HCT116 (cell line): Measurements from ENCODE around the gene PITPNC1.

Source experiments
- CBX3 ChIP-seq: IDR thresholded peaks from 2 replicates; pipeline ENCODE4 v1.6.1; 2012; ENCODE audit warnings: low read depth
- CEBPB ChIP-seq: IDR thresholded peaks from 2 replicates; pipeline ENCODE4 v1.6.1; 2012; ENCODE audit warnings: low read depth
- CTCF ChIP-seq, 3 experiments: fragments of 200-600 bp in 1 of 3; sonication (generic) in 1 of 3; IDR thresholded peaks in 2 of 3; conservative IDR thresholded peaks in 1 of 3; 2 replicates each; pipeline ENCODE4 v1.5.1; 2012 to 2017; ENCODE audit warnings: low read depth in 2 of 3, low read length in 2 of 3, antibody characterized with exemption in 1 of 3, borderline replicate concordance in 1 of 3, control low read depth in 1 of 3, mild to moderate bottlenecking in 1 of 3, mixed read lengths in 1 of 3, mixed run types in 1 of 3, moderate library complexity in 1 of 3; ENCODE audit not compliant: insufficient read depth in 1 of 3
- EZH2 ChIP-seq: fragments of 200-600 bp; sonication (generic); IDR thresholded peaks from 2 replicates; pipeline ENCODE4 v1.6.1; 2017; ENCODE audit warnings: antibody characterized with exemption, mixed run types
- POLR2A ChIP-seq: IDR thresholded peaks from 2 replicates; pipeline ENCODE4 v1.7.0; 2011; ENCODE audit warnings: borderline replicate concordance; ENCODE audit not compliant: insufficient read depth, insufficient read length; ENCODE audit errors: extremely low read depth
- POLR2AphosphoS5 ChIP-seq: IDR thresholded peaks from 2 replicates; pipeline ENCODE4 v1.6.1; 2011; ENCODE audit warnings: mild to moderate bottlenecking, low read depth, low read length, moderate library complexity
- RAD21 ChIP-seq: IDR thresholded peaks from 2 replicates; pipeline ENCODE4 v1.6.1; 2012; ENCODE audit warnings: low read depth, mild to moderate bottlenecking
- TCF7L2 ChIP-seq: IDR thresholded peaks from 2 replicates; pipeline ENCODE4 v1.7.0; 2011; ENCODE audit warnings: borderline replicate concordance, inconsistent platforms; ENCODE audit not compliant: insufficient read depth, insufficient read length; ENCODE audit errors: extremely low read depth

GRCh38 chr17:67696853-67697498 lies 319.9 kb downstream of the PITPNC1 start:
- TF ChIP-seq RAD21 (no peak), CTCF (IDR thresholded peaks at IDR 0.05 in 2 of 3, conservative IDR thresholded peaks at IDR 0.05 in 1 of 3; ENCODE audit: borderline replicate concordance in 1 of 3, insufficient read depth in 1 of 3, low read depth in 2 of 3, low read length in 2 of 3) (no peak), POLR2A (no peak), EZH2 (no peak), CEBPB (no peak), POLR2AphosphoS5 (no peak), CBX3 (no peak), TCF7L2 (no peak)
